D721Med (cell line): Measurements from ENCODE around the gene MEP1B.

Experiments used
- DNase-seq: peaks from one replicate; pipeline ENCODE4 v3.0.0; 2011; ENCODE audit warnings: low spot score; ENCODE audit not compliant: insufficient read length
- FAIRE-seq: peaks from 2 replicates; lab custom pipeline; 2011; peaks lifted over from hg19 to GRCh38; lab: Jason Lieb, UNC
- TF ChIP-seq, protein P1 (sequence below): IDR thresholded peaks from 2 replicates; pipeline ENCODE4 v1.5.1; 2012; ENCODE audit warnings: mild to moderate bottlenecking, control low read depth; ENCODE audit not compliant: insufficient read depth; ENCODE audit errors: missing control alignments

MEP1B gene

DNA sequence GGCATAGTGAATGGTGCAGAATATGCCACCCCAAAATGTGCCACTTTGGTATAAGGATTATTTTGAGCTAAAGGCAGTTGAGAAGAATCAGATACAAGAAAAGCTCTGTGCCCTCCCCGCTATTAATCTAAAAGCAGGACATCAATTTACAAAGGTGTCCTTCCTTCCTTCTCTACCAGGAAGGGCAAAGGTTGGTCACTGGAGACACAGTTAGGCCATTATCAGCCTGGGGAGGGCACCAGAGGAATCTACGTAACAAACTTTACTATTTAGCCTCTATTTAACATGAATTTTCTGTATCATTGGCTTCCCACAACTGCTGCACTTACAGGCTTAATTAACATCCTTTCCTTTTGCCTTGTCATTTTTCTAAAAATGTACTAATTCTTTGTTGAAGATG, 52.6 kb downstream of the MEP1B start:
- FAIRE-seq (no peak), DNase-seq (no peak)
- TF ChIP-seq, protein P1, sequence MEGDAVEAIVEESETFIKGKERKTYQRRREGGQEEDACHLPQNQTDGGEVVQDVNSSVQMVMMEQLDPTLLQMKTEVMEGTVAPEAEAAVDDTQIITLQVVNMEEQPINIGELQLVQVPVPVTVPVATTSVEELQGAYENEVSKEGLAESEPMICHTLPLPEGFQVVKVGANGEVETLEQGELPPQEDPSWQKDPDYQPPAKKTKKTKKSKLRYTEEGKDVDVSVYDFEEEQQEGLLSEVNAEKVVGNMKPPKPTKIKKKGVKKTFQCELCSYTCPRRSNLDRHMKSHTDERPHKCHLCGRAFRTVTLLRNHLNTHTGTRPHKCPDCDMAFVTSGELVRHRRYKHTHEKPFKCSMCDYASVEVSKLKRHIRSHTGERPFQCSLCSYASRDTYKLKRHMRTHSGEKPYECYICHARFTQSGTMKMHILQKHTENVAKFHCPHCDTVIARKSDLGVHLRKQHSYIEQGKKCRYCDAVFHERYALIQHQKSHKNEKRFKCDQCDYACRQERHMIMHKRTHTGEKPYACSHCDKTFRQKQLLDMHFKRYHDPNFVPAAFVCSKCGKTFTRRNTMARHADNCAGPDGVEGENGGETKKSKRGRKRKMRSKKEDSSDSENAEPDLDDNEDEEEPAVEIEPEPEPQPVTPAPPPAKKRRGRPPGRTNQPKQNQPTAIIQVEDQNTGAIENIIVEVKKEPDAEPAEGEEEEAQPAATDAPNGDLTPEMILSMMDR: no peak

DNA sequence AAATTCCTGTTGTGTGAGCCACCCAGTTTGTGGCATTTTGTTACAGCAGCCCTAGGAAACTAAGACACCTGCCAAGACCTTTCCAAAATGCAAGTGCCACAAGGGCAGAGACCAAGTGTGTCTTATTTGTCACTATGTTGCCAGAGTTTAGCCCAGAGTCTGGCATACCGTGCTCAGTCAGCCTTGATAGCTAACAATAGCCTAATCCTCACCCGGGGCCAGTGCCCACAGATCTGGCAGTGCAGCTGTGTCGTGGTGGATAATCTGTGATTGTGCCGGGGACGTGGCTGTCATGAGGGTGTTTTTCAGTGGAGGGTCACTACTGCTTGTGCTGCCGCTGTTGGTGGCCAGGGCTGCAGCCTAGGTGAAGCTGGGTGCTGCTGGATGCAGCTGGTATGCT, 53.5 kb downstream of the MEP1B start:
- TF ChIP-seq, protein P1: no peak
- DNase-seq: no peak
- FAIRE-seq: no peak

DNA sequence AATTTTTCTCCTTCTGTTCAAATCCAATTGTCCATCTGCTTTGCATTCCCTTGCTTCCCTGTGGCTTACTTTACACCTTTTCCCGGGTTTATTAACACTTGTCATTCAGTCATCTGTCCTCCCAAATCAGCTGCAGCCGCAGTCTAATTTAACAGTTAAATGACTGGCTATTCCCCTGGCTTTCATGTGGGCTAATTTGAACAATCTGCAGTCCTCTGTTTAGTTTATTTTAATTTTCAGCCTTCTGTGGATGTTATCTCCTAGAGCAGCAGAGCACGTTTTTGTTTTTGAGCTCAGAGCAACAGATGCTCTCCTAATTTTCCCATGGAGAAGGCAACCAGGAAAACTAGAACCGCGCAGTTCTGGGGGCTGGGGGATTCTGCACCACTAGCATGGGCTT, 55.0 kb downstream of the MEP1B start:
- FAIRE-seq (no peak), DNase-seq (no peak)
- TF ChIP-seq, protein P1: no peak

DNA sequence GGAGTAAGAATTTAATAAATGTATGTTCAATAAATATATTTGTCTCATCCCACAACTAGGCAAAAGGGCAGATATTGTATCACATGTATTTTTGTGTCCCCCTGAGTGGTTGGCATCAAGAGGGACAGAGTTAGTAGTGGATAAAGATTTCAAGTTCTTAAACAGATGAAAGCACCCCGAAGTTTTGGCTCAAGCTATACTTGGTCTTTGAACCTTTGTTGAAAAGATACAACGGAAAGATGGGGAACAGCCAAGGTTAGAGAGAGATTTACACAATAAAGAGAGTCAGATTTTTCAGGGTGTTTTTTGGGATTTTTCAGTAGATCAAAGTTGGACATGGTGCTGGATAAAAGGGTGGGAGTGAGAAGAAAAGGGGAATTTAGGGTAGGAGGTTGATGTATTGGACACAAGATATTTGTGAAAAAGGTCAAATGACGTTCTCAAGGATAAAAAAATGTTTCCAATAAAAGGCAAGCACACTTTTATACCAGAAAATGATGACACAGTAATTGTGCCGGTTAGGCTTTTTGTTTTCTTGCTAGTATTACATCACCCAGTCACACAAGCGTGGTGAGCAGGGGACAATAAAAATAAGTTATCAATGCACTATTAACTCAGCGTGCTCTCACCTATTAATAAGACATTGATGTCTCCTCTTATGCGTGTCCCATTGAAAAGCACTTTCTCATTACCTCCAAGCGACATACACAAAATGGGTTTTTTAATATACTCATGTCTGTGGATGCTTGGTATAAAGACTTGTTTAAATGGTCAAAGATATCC, 59.5 kb downstream of the MEP1B start:
- DNase-seq (no peak), FAIRE-seq (peak; percentile 46)
- TF ChIP-seq, protein P1: no peak

DNA sequence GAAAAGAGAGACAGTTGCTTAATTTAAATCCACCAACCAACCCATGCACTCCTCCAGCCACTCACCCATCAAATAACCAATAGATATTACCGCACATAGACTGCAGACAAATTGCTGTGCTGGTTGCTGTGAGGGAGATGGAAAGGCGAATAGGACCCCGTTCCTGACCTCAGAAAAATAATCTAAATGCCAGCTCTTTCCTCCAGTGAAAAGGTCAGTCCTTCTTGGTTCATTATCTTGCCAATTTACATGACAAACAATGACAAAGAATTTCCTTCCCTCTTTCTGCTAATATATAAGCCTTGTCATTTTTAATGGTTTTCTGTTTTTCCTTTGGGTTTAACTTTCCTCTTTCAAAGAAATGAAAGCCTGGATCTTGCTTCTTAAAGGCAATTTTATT, 61.6 kb downstream of the MEP1B start:
- FAIRE-seq (no peak), DNase-seq (no peak)
- TF ChIP-seq, protein P1: no peak

DNA sequence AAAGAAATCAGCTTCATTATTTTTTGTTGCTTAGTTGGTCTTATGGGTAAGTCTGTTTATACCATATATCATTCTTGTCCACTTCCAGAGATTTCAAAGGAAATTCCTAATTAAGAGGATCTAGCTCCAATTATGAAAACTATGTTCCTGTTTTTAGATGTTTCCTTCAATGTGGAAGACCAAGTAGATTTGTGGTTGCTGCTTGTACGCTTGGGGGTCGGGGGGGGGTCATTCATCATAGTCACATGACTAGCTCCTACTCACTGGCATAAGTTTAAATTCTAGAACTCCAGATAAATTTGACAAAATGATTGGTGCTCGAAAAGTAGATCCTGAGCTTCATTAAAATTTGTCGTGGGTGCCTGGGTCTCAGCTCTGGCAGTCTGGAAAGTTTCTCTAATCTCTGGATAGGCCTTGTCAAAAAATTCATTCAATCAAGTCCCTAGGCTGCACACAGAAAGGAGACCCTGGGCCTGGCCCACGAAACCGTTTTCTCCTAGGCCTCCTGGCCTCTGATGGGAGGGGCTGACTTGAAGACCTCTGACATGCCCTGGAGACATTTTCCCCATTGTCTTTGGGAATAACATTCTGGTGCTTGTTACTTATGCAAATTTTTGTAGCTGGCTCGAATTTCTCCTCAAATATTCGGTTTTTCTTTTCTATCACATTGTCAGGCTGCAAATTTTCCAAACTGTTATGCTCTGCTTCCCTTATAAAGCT, 62.5 kb downstream of the MEP1B start:
- peak; percentile 78 for FAIRE-seq
- DNase-seq: no peak
- TF ChIP-seq, protein P1: no peak

DNA sequence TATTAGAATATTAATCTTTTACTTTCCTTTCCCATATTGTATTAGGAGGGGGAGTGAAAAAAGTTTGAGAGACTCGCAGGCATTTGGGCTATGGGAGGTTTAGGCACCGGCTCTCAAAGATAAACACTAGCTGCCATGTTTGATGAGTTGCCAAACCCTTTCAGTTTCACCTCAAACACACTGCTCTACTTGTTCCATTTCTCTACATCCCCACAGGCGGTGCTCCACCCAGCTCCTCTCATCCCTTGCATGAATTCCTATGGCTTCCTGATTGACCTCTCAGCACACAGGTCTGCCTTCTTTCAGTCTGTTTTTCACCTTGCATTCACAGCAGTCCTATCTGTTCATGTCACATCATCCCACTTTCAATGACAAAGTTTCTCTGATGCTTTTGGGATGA, 65.7 kb downstream of the MEP1B start:
- TF ChIP-seq, protein P1: no peak
- DNase-seq (no peak), FAIRE-seq (no peak)
